Endothelial cell of umbilical vein (primary cell): ENCODE data around the gene LACTBL1. TPM values are rescaled to one million over a fixed set of nuclear protein-coding genes. Genes with fewer than 3 reads are reported as not detected.

Experiments
- BruUV-seq: library from RNA; stranded (reverse); fragments of 400-500 nt; replicated peaks from 2 replicates; lab custom pipeline; 2021; lab: Mats Ljungman, UMichigan
- CTCF ChIA-PET: fragments of 300-600, 350-600 bp; sonication (Branson Sonifier 250); formaldehyde crosslinking; loops from one replicate; lab custom pipeline; 2021; ENCODE audit warnings: antibody characterized with exemption, inconsistent platforms; lab: Charles Lee
- POLR2A ChIA-PET: fragments of 300-600, 350-600 bp; sonication (Branson Sonifier 250); formaldehyde crosslinking; loops from one replicate; lab custom pipeline; 2021; ENCODE audit warnings: antibody characterized with exemption, inconsistent platforms; lab: Charles Lee
- DNase-seq: peaks from one replicate; pipeline ENCODE4 v3.0.0-alpha.2; 2011; ENCODE audit warnings: low read depth, low spot score
- FAIRE-seq: peaks from 2 replicates; lab custom pipeline; 2011; peaks lifted over from hg19 to GRCh38; lab: Jason Lieb, UNC
- H2AFZ ChIP-seq: 2 replicates; pipeline ENCODE4 v1.6.0; 2012; ENCODE audit warnings: low read depth, low read length, control low read depth, inconsistent platforms
- H3K27ac ChIP-seq: 2 replicates; pipeline ENCODE4 v1.5.1; 2011; ENCODE audit warnings: low read depth, mild to moderate bottlenecking, control low read depth, low read length, moderate library complexity; ENCODE audit not compliant: insufficient read depth
- H3K27me3 ChIP-seq, 2 experiments: 2 replicates each; pipeline versions ENCODE4 v1.6.0 to v1.6.1; 2011; ENCODE audit warnings: low read length in 2 of 2, mixed read lengths in 1 of 2; ENCODE audit not compliant: control insufficient read depth in 2 of 2, insufficient read depth in 2 of 2
- H3K36me3 ChIP-seq, 2 experiments: 2 replicates in 1 of 2; 3 replicates in 1 of 2; pipeline ENCODE4 v1.5.1; 2011; ENCODE audit warnings: low read length in 2 of 2, mild to moderate bottlenecking in 1 of 2, moderate library complexity in 1 of 2; ENCODE audit not compliant: control insufficient read depth in 2 of 2, insufficient read depth in 2 of 2; ENCODE audit errors: extremely low read depth in 1 of 2
- H3K4me1 ChIP-seq: 3 replicates; pipeline ENCODE4 v1.5.1; 2011; ENCODE audit warnings: mild to moderate bottlenecking, low read length; ENCODE audit not compliant: control insufficient read depth, insufficient read depth; ENCODE audit errors: extremely low read depth
- H3K4me2 ChIP-seq: 2 replicates; pipeline ENCODE4 v1.6.1; 2011; ENCODE audit warnings: low read length, control low read depth, mixed read lengths; ENCODE audit not compliant: insufficient read depth
- H3K4me3 ChIP-seq, 3 experiments: fragments of 200-600 bp in 1 of 3; sonication (generic), shearing (Covaris generic) in 1 of 3; replicated peaks in 1 of 3; 2 replicates each; pipeline ENCODE4 v1.5.1; 2011 to 2016; ENCODE audit warnings: control low read depth in 3 of 3, low read length in 3 of 3, mild to moderate bottlenecking in 2 of 3, inconsistent platforms in 1 of 3, low read depth in 1 of 3, moderate library complexity in 1 of 3; ENCODE audit not compliant: insufficient read depth in 1 of 3
- H3K79me2 ChIP-seq: 2 replicates; pipeline ENCODE4 v1.6.0; 2012; ENCODE audit warnings: low read length, inconsistent platforms; ENCODE audit not compliant: control insufficient read depth, insufficient read depth
- H3K9ac ChIP-seq: replicated peaks from 2 replicates; pipeline ENCODE3; 2011; ENCODE audit warnings: low read length, control low read depth; ENCODE audit not compliant: insufficient read depth; ENCODE audit errors: extremely low read depth
- H3K9me1 ChIP-seq: replicated peaks from 3 replicates; pipeline ENCODE4 v1.6.0; 2011; ENCODE audit warnings: mild to moderate bottlenecking, low read length; ENCODE audit not compliant: control insufficient read depth, insufficient read depth; ENCODE audit errors: extremely low read depth
- H3K9me3 ChIP-seq: replicated peaks from 2 replicates; pipeline ENCODE4 v1.5.1; 2012; ENCODE audit warnings: low read length, inconsistent platforms; ENCODE audit not compliant: control insufficient read depth, insufficient read depth
- H4K20me1 ChIP-seq: replicated peaks from 2 replicates; pipeline ENCODE3; 2011; ENCODE audit warnings: mild to moderate bottlenecking, low read length; ENCODE audit not compliant: control insufficient read depth, insufficient read depth; ENCODE audit errors: extremely low read depth
- CTCF ChIP-seq, 2 donors: IDR thresholded peaks; 1 replicate in 1 of 2; 2 replicates in 1 of 2; pipeline ENCODE4 v1.5.1; 2011; ENCODE audit warnings: low read length in 2 of 2, mild to moderate bottlenecking in 2 of 2, moderate library complexity in 2 of 2, control low read depth in 1 of 2, inconsistent platforms in 1 of 2, low read depth in 1 of 2; ENCODE audit not compliant: insufficient read depth in 1 of 2; ENCODE audit errors: extremely low read depth in 1 of 2
- EZH2 ChIP-seq: IDR thresholded peaks from 2 replicates; pipeline ENCODE4 v1.6.1; 2012; ENCODE audit warnings: borderline replicate concordance, low read depth, mild to moderate bottlenecking, moderate library complexity, low read length, inconsistent platforms; ENCODE audit not compliant: severe bottlenecking
- FOS ChIP-seq: IDR thresholded peaks from 2 replicates; pipeline ENCODE4 v1.6.1; 2011; ENCODE audit warnings: mild to moderate bottlenecking, low read length, moderate library complexity, borderline replicate concordance; ENCODE audit not compliant: insufficient read depth
- GATA2 ChIP-seq: IDR thresholded peaks from 2 replicates; pipeline ENCODE4 v1.7.0; 2011; ENCODE audit warnings: low read depth, mild to moderate bottlenecking, moderate library complexity, mixed read lengths, low read length; ENCODE audit not compliant: insufficient read length, insufficient read depth
- JUN ChIP-seq: IDR thresholded peaks from 2 replicates; pipeline ENCODE4 v1.6.1; 2011; ENCODE audit warnings: borderline replicate concordance, low read depth; ENCODE audit not compliant: insufficient read length, insufficient read depth
- MAX ChIP-seq: IDR thresholded peaks from 2 replicates; pipeline ENCODE4 v1.6.1; 2011; ENCODE audit not compliant: insufficient read depth, insufficient read length
- MYC ChIP-seq: IDR thresholded peaks from one replicate; pipeline ENCODE4 v1.6.1; 2011; ENCODE audit warnings: mild to moderate bottlenecking, low read depth, low read length
- POLR2A ChIP-seq: IDR thresholded peaks from 2 replicates; pipeline ENCODE4 v1.6.1; 2012; ENCODE audit warnings: low read depth, mild to moderate bottlenecking, control low read depth, low read length
- POLR2AphosphoS5 ChIP-seq: IDR thresholded peaks from 2 replicates; pipeline ENCODE4 v1.6.1; 2012; ENCODE audit warnings: low read depth, mild to moderate bottlenecking, control low read depth, low read length, moderate library complexity; ENCODE audit not compliant: insufficient read depth
- dilution Hi-C: fragments of 300-500 bp; cut with MboI; formaldehyde crosslinking; loops from one replicate; pipeline ENCODE4 v1.15.0; 2019; ENCODE audit warnings: low sequenced_read_pairs; ENCODE audit not compliant: extremely low pct_ligation_motif_present
- intact Hi-C: fragments of 100-400 bp; cut with micrococcal nuclease; formaldehyde crosslinking; loops from one replicate; pipeline ENCODE4 v1.10.0; 2022
- polyA plus RNA-seq, 4 experiments: library from polyadenylated mRNA; depleted of rRNA in 3 of 4; stranded (reverse) in 3 of 4; unstranded in 1 of 4; fragments of >200 nt; gene quantifications; 2 replicates each; pipeline versions ENCODE4 v1.2.1 to v1.2.3, GENCODE V29; 2011 to 2012; ENCODE audit warnings: missing spikeins in 1 of 4
- total RNA-seq: library from RNA; stranded (reverse); gene quantifications from 2 replicates; pipeline ENCODE4 v1.2.3, GENCODE V29; 2021

LACTBL1 gene
- total and polyA plus RNA-seq, 2 donors (not counting 3 experiments of a cell fraction or from before 2014, with no cell fraction given): not detected

DNA sequence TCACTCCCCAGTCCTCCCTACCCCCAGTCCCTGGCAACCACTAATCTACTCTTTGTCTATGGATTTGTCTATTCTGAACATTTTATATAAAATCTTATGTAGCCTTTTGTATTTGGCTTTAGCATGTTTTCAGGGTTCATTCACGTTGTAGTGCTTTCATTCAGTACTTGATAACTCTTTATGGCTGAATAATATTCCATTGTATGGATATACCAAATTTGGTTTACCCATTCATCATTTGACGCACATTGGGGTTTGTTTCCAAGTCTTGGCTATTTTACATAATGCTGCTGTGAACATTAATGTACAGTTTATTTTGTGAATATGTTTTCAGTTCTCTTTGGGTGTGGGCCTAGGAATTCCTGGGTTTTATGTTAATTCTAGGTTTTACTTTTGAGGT lies 49.2 kb upstream of the LACTBL1 start:
- peaks cover 6% of the 10 kb centered on the region for H4K20me1 ChIP-seq
- no peaks in the 10 kb centered on the region for H3K36me3 ChIP-seq
- POLR2A ChIA-PET: no interaction called here
- no peaks in the 10 kb centered on the region for H3K27me3 ChIP-seq
- H3K4me1 ChIP-seq: peaks cover 8% of the 10 kb centered on the region
- H3K4me2 ChIP-seq: no peak overlapping the region
- DNase-seq: no peak
- H3K9me1 ChIP-seq: no peaks in the 10 kb centered on the region
- H3K4me3 ChIP-seq: no peak overlapping the region
- intact Hi-C loops: no loop called here
- H3K9ac ChIP-seq: no peak overlapping the region
- no peak overlapping the region for H2AFZ ChIP-seq
- H3K9me3 ChIP-seq: no peaks in the 10 kb centered on the region
- FAIRE-seq: no peak
- TF ChIP-seq GATA2 (no peak), EZH2 (no peak), FOS (no peak), POLR2A (no peak), MYC (no peak), MAX (no peak), POLR2AphosphoS5 (no peak), CTCF (IDR thresholded peaks at IDR 0.05; ENCODE audit: extremely low read depth in 1 of 2, insufficient read depth in 1 of 2, low read depth in 1 of 2, low read length in 2 of 2) (no peak), JUN (no peak)
- no TSS peak for BruUV-seq
- CTCF ChIA-PET: no interaction called here
- H3K27ac ChIP-seq: no peak overlapping the region
- H3K79me2 ChIP-seq: peaks cover 75% of the 10 kb centered on the region
- dilution Hi-C loops: no loop called here
